Measurements from ENCODE around the gene PEX5L.

PEX5L gene

DNA sequence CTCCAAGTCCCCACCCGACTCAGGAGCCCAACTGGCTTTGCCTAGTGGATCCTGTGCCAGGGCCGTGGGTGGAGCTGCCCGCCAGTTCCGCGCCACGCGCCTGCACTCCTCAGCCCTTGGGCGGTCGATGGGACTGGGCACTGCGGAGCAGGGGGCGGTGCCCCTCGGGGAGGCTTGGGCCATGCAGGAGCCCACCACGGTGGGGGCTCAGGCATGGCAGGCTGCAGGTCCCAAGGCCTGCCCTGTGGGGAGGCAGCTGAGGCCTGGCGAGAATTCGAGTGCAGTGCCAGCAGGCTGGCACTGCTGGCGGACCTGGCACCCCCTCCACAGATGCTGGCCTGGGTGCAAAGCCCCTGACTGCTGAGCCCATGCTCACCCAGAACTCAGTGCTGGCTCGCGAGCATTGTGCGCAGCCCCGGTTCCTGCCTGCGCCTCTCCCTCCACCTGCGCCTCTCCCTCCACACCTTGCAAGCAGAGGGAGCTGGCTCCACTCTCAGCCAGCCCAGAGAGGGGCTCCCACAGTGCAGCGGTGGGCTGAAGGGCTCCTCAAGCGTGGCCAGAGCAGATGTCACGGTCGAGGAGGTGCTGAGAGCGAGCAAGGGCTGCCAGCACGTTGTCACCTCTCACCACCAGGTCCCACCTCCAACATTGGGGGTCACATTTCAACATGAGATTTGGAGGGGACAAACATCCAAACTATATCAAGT lies 261.2 kb downstream of the PEX5L start:
- no peak for DNase-seq (ENCODE audit: low read depth)

- DNase-seq (ENCODE audit: low read depth): no peak
These were observed 264.4 kb downstream of the PEX5L start for GRCh38 chr3:179772297-179772696.

DNA sequence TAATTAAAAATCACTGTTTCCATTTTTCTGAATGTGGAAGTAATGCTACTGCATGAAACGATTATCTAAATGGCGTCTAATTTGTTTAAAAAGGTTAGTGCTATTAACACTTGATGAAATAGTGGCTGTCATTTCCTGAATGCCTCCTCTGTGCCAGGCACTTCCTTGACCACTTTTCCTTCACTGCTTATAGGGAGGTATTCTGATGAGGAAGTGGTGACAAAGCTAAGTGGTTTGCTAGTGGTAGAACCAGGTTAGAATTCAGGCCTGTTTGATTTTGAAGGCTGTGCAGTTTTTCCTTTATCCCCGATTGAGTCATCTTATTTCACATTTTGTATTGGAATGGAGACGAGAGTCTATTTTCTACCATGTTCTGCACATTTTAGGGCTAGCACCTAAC lies 264.9 kb downstream of the PEX5L start:
- no peak for DNase-seq (ENCODE audit: low read depth)

DNA sequence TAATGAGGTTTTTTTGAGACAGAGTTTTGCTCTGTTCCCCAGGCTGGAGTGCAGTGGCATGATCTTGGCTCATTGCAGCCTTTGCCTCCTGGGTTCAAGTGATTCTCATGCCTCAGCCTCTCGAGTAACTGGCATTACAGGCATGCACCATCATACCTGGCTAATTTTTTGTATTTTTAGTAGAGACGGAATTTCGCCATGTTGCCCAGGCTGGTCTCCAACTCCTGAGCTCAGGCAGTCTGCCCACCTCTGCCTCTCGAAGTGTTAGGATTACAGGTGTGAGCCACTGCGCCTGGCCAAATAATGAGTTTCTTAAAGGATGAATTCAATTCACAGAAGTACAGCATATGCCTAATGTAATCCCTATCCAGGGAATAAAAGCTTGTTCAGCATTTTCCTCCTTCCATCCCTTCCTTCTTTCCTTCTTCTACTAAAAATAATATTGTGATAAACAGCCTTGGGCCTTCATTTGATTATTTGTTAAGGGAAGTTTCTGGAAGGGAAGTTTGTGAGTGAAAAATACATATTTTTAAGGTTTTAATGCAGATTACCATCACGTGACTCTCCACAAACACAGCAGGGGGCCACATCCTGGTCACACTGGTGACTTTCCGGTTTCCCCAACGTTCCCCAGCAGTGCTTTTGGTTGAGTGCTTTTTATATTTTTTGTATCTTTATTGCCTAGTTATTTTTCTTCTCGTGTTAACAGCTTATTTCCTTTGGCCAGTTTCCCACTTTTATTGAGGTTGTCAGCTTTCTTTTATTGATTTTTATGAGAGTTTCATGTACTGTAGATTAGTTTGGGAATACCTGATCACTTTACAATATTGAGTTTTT lies 267.1 kb downstream of the PEX5L start:
- DNase-seq (ENCODE audit: low read depth): no peak

GRCh38 chr3:179768080-179768479 lies 268.7 kb downstream of the PEX5L start:
- DNase-seq (ENCODE audit: low read depth): no peak

- DNase-seq (ENCODE audit: low read depth): no peak
These were observed 270.2 kb downstream of the PEX5L start for GRCh38 chr3:179766416-179767133.

- no peak for DNase-seq (ENCODE audit: low read depth)
These were observed 271.3 kb downstream of the PEX5L start for GRCh38 chr3:179765396-179765795.

- DNase-seq (ENCODE audit: low read depth): no peak
These were observed 275.8 kb downstream of the PEX5L start for GRCh38 chr3:179760944-179761343.

DNA sequence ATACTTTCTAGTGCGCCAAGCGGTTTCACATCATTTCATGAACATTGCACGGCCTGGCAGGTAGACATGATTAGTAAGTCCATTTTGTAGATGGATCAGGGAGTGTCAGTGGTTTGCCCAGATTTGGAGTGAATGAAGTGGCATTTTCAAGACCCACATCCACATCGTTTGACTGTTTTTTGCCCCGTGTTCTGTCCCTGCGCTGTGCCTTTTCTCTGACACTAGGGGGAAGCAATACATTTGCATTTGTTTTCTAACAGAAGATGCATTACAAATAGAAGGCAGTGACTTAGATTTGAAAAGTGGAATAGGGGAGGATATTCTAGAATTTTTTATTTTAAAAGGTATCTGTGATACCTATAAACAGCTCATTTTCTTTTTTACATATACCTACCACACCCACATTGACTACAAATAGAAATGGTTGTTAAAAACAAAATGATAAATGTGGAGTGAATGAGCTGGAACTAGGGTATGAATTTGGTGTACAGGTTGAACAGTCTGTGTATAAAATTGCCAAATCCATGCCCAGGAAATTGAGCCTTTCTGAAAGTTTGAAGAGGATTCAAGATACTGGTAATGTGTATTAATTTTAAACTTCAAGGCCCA lies 285.9 kb downstream of the PEX5L start:
- DNase-seq (ENCODE audit: low read depth): no peak

DNA sequence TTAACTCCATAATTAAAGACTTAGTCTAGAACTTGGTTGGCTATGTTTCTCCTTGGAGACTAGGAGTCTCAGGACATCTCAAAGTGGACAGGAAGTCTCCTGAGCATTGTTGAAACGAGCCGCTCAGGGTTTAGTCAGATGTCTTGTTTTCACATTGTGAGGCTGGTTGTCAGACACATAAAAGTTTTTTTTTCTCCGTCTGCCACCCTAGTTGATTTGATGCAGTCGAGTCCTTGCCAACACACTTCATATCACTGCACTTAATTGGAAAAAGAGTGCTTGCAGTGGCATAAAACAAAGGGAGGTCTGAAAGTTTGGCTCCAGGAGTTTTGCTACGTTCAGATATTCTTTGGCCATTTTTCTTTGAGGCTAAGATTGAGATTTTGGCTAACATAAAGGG lies 291.0 kb downstream of the PEX5L start:
- DNase-seq (ENCODE audit: low read depth): no peak

DNA sequence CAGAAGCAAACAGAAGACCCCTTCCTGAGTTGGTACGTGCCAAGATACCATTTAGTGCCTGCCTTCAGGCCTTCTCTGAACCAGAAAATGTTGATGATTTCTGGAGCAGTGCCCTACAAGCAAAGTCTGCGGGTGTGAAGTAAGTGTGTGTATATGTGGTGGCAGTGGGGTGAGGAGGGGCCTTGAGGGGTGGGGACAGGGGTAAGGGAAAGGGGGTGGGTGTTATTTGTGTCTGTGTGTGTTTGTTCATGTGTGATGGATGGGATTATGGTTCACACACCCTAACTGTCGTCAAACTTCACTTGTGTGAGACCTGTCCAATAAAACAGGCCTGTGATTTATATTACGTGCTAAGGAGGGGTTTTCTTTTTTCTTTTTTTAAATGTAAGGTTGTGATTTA lies 291.7 kb downstream of the PEX5L start:
- no peak for DNase-seq (ENCODE audit: low read depth)

Measured in stimulated activated CD8-positive, alpha-beta memory T cell treated with anti-CD3 and anti-CD28 coated beads, Interleukin-12 subunit alpha, Interleukin-12 subunit beta, amount 100 ng/mL, for 1 hour (primary cell).